GM19099 (cell line): ENCODE data around the gene PKDREJ.

Source experiments
- POLR2A ChIP-seq: IDR thresholded peaks from 3 replicates; pipeline ENCODE4 v1.6.1; 2011; ENCODE audit warnings: low read depth; ENCODE audit not compliant: insufficient read length; ENCODE audit errors: extremely low read depth

The PKDREJ gene

GRCh38 chr22:46280063-46280817, 17.1 kb upstream of the PKDREJ start:
- TF ChIP-seq POLR2A, result no peak

DNA sequence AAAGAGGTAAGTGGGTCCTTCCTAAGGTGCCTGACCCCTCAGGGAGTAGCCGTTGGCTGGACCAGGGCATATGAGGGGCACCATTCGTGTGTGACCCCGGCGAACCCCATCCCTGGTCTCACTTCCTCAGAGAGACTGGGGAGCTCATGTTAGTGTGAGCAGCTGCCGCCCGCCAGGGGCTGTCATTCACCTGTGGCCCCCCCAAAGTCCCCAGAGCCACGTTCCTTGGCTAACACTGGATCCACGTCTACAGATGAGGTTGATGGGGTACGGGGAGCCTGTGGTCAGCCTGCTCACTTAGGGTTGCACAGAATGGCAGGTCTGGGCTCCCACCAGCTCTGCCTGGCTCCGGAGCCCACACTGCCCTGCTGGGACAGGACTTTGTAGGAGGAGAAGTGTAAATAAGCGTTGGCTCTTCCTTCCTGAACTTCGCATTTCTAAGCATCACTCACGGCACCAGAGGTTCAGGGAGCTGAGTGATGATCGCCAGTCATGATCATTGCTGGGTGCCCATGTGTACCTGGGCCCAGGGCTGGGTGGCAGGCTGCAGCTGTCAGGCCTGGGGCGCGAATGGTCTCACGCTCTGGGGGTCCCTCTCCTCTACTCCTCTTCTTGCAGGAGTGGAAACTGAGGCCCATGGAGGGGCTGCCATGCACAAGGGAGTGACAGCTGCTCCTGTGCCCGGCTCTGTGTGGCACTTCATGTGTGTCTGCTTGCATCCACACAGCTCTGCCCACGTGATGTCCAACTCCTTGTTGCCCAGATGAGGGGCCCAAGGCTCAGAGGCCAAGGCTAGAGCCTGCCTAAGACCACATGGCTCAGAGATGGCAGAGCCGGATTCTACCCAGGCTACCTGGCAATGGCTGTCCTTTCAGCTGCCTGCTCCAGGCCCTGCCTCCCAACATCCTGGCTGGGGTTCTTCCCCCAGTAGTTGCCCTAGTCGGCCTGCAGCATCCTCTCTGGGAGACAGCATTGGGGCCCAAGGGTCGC, 15.8 kb upstream of the PKDREJ start:
- TF ChIP-seq POLR2A, result no peak

GRCh38 chr22:46276563-46276962, 13.4 kb upstream of the PKDREJ start:
- no peak for TF ChIP-seq POLR2A

DNA sequence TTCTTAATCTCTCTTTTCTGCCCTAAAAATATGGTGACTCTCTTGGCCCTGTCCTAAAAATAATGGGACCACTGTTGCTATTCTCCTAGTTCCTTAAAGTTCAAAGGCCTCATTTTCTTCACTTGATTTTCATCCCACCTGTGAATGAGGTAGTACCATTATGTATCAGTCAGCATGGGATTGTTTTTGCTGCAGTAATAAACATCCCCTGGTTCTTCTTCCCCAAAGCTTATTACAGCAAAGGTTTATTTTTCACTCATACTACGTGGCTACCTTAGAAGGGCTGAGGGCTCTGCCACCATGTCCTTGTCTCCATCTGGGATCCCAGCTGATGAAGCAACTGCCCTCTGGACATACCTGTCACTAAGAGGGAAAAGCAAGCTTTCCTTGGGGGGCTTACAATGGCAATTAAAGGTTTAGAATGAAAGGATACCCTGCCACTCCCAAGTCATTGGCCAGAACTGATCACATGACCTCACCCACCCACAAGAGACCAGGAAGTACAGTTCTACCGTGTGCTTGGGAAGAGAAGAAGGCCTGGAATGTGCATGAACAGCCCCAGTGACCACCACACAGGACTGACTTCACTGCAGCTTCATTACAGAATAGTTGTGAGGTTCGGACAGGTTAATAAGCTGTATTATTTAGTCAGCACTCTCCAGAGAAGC, 12.4 kb upstream of the PKDREJ start:
- TF ChIP-seq POLR2A, result no peak

- TF ChIP-seq POLR2A, result no peak
These were observed 11.2 kb upstream of the PKDREJ start for GRCh38 chr22:46274381-46274780.

- TF ChIP-seq POLR2A, result no peak
These were observed 10.4 kb upstream of the PKDREJ start for GRCh38 chr22:46273432-46274148.

- TF ChIP-seq POLR2A, result no peak
These were observed 9.8 kb upstream of the PKDREJ start for GRCh38 chr22:46272762-46273431.

DNA sequence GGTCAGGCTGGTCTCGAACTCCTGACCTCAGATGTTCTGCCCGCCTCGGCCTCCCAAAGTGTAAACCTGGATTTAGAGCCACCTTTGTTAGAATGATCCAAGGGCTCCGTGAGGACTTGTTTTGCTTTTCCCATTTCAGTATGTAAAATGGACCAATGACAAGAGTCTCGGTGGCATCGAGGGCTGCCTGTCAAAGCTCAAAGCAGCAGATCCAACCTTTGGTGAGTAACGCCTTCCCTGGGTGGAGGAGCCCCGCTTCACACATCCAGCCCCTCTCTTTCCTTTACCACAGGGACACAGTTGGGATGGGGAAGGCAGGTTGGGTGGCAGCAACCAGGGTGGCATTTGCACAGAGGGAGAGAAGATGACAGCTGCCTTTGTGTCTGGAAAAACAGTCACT, 9.1 kb upstream of the PKDREJ start:
- TF ChIP-seq POLR2A, result no peak

- TF ChIP-seq POLR2A, result no peak
These were observed 6.4 kb upstream of the PKDREJ start for GRCh38 chr22:46269564-46269963.

DNA sequence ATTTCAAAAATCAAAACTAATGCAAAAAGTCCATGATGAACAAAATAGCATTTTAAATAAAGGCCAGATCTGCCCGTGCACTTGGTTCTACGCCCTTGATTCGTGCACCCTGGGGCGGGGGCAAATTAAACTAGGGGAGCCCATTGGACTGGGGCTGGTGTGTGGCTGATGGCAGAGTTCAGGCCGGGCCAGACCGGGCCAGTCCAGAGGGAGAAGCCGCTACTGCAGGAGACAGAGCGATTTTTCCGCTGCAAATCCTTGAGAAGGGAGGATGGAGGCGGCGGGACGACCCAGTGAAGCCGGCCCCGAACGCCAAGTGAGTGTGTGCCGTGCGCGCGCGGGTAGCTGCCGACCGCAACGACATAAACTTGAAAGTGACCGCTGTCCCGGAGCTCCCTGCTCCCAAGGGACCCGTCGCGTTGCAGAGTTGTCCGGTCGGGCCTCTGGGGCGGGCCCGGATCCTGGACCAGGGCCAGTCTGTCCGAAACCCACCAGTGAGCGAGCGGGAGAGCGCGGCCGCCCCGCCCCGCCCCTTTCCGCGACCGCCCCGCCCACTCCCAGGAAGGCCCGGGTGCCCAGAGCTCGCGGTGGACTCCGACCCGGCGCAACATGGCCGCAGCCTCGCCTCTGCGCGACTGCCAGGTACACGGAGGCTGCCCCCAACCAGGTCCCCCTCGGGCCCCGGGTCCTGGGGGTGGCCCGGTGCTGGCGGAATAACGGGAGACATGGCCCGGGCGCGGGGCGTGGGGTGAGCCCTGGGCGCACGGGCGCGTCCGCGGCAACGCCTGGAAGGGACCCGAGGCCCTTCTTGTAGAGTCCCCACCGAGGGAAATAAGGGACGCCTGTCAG, 4.5 kb upstream of the PKDREJ start, which contains the start of gene TTC38:
Gene TTC38, plus strand, starts transcription at position 578 of the 849 bp plus-strand sequence. Its CDS starts 32 bp downstream, at position 610.
- TF ChIP-seq POLR2A, result peak; percentile 73

DNA sequence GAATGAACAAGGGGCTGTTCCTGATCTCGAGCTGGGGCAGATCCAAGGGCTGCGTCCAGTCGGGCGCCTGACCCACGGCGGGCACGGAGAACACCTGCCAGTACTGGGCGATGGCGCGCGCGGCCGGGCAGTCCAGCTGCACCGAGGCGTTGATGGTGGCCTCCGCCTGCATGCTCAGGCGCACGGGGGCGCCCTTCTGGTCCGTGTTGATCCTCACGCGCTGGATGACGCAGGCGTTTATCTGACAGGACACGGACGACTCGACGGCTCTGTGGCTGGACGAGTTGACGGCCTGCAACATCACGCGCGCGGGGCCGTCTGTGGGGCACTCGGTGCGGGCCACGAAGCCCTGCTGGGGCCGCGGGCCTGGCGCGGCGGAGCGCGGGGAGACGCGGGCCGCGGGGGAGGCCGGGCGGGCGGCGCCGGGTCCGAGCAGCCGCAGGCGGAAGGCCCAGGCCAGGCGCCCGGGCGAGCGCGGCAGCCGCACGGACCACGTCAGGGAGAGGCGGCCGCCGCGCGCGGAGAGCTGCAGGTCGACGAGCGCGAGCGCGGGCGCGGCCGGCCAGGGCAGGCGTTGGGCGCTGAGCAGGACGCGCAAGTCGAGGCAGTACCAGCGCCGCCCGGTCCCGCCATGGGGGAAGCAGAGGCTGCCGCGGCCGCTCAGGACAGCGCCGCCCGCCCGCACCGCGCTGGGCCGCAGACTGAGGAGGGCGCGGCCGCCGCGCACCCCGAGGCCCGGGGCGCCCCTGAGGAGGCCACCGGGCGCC, 511 bp downstream of the PKDREJ start:
- no peak for TF ChIP-seq POLR2A

DNA sequence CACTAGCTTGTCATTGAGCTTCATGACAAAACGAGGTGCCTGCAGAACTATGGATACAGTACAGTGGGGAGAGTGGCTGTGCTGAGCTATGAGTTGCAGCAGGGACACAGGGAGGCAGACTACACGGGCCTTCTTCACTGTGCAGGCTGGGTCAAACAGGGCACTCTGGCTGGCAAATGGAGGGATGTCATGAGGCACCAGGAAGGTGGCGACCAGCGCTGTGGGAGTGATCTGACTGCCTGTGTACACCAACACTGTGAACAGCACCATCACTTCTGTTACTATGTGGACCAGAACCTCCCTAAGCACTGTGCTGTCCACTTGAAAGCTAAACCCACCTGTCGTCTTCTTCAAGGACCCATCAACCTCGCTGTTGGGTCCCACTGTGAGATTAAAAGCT, 3.1 kb downstream of the PKDREJ start:
- no peak for TF ChIP-seq POLR2A

- no peak for TF ChIP-seq POLR2A
These were observed 3.8 kb downstream of the PKDREJ start for GRCh38 chr22:46259374-46259773.
